Measurements from ENCODE around the gene WDR7.

Gene WDR7

GRCh38 chr18:57026316-57026715 lies 375.2 kb downstream of the WDR7 start:
- TF ChIP-seq TAF1 (IDR thresholded peaks at IDR 0.05; ENCODE audit: low read depth) (no peak), FOXM1 (IDR thresholded peaks at IDR 0.05; ENCODE audit: borderline replicate concordance, low read depth) (no peak), CEBPB (IDR thresholded peaks at IDR 0.05) (no peak), EGR1 (IDR thresholded peaks at IDR 0.05) (no peak), RAD21 (IDR thresholded peaks at IDR 0.05; ENCODE audit: low read depth) (no peak), ZBTB7A (IDR thresholded peaks at IDR 0.05; ENCODE audit: low read depth) (no peak), REST (IDR thresholded peaks at IDR 0.05; ENCODE audit: low read depth) (no peak), MAX (IDR thresholded peaks at IDR 0.05) (no peak), USF1 (IDR thresholded peaks at IDR 0.05) (no peak), TCF12 (IDR thresholded peaks at IDR 0.05; ENCODE audit: low read depth) (no peak), CREB1 (IDR thresholded peaks at IDR 0.05; ENCODE audit: low read depth) (no peak), TEAD4 (IDR thresholded peaks at IDR 0.05) (no peak), YY1 (IDR thresholded peaks at IDR 0.05; ENCODE audit: low read depth) (no peak)

GRCh38 chr18:57027190-57027708 lies 376.1 kb downstream of the WDR7 start:
- TF ChIP-seq TAF1 (IDR thresholded peaks at IDR 0.05; ENCODE audit: low read depth) = no peak
- TF ChIP-seq NFIC (IDR thresholded peaks at IDR 0.05) = no peak
- no peak for TF ChIP-seq ZBTB7A (IDR thresholded peaks at IDR 0.05; ENCODE audit: low read depth)
- TF ChIP-seq TEAD4 (IDR thresholded peaks at IDR 0.05) = no peak
- TF ChIP-seq MAX (IDR thresholded peaks at IDR 0.05) = no peak
- TF ChIP-seq YY1 (IDR thresholded peaks at IDR 0.05; ENCODE audit: low read depth) = no peak
- no peak for TF ChIP-seq RAD21 (IDR thresholded peaks at IDR 0.05; ENCODE audit: low read depth)
- no peak for TF ChIP-seq USF1 (IDR thresholded peaks at IDR 0.05)
- TF ChIP-seq REST (IDR thresholded peaks at IDR 0.05; ENCODE audit: low read depth) = no peak
- no peak for TF ChIP-seq CEBPB (IDR thresholded peaks at IDR 0.05)
- no peak for TF ChIP-seq CREB1 (IDR thresholded peaks at IDR 0.05; ENCODE audit: low read depth)
- TF ChIP-seq TCF12 (IDR thresholded peaks at IDR 0.05; ENCODE audit: low read depth) = no peak
- TF ChIP-seq FOXM1 (IDR thresholded peaks at IDR 0.05; ENCODE audit: borderline replicate concordance, low read depth) = no peak
- TF ChIP-seq EP300 (IDR thresholded peaks at IDR 0.05; ENCODE audit: borderline replicate concordance) = no peak

GRCh38 chr18:57029761-57030160 lies 378.6 kb downstream of the WDR7 start:
- TF ChIP-seq EGR1 (IDR thresholded peaks at IDR 0.05) (no peak), REST (IDR thresholded peaks at IDR 0.05; ENCODE audit: low read depth) (no peak), RAD21 (IDR thresholded peaks at IDR 0.05; ENCODE audit: low read depth) (peak; percentile 41), ZBTB7A (IDR thresholded peaks at IDR 0.05; ENCODE audit: low read depth) (no peak)

- TF ChIP-seq TAF1 (IDR thresholded peaks at IDR 0.05; ENCODE audit: low read depth) = no peak
- TF ChIP-seq FOXM1 (IDR thresholded peaks at IDR 0.05; ENCODE audit: borderline replicate concordance, low read depth) = no peak
- no peak for TF ChIP-seq ZBTB7A (IDR thresholded peaks at IDR 0.05; ENCODE audit: low read depth)
- TF ChIP-seq USF1 (IDR thresholded peaks at IDR 0.05) = no peak
- no peak for TF ChIP-seq YY1 (IDR thresholded peaks at IDR 0.05; ENCODE audit: low read depth)
Measured at GRCh38 chr18:57030417-57030816, 379.3 kb downstream of the WDR7 start.
